Type B pancreatic cell (in vitro differentiated cells): Measurements from ENCODE around the gene ERBB2. TPM values are rescaled to one million over a fixed set of nuclear protein-coding genes. Genes with fewer than 3 reads are reported as not detected.

Experiments
- DNase-seq: peaks from one replicate; pipeline ENCODE4 v3.0.0; 2021; ENCODE audit warnings: mixed read lengths; ENCODE audit not compliant: unreplicated experiment; ENCODE audit errors: extremely low spot score
- H3K27ac Mint-ChIP-seq: 2 replicates; pipeline ENCODE4 v1.8.0; 2021; ENCODE audit warnings: mild to moderate bottlenecking, mixed read lengths
- H3K27me3 Mint-ChIP-seq: 2 replicates; pipeline ENCODE4 v1.8.0; 2021; ENCODE audit warnings: mixed read lengths
- H3K36me3 Mint-ChIP-seq: 2 replicates; pipeline ENCODE4 v1.8.0; 2021; ENCODE audit warnings: mixed read lengths
- H3K4me1 Mint-ChIP-seq: one replicate; pipeline ENCODE4 v1.8.0; 2021; ENCODE audit warnings: mixed read lengths; ENCODE audit not compliant: unreplicated experiment
- H3K4me3 Mint-ChIP-seq: 2 replicates; pipeline ENCODE4 v1.8.0; 2021; ENCODE audit warnings: mild to moderate bottlenecking, mixed read lengths
- H3K9me3 Mint-ChIP-seq: 2 replicates; pipeline ENCODE4 v1.8.0; 2021; ENCODE audit warnings: mixed read lengths
- total RNA-seq: library from RNA; stranded (reverse); gene quantifications from 2 replicates; pipeline ENCODE4 v1.2.1, GENCODE V29; 2021; ENCODE audit warnings: low replicate concordance
- TF ChIP-seq, protein P1 (sequence below): fragments of 200-600 bp; sonication (generic); conservative IDR thresholded peaks from 2 replicates; pipeline ENCODE4 v1.5.0; 2021; ENCODE audit warnings: antibody characterized with exemption, mild to moderate bottlenecking

The ERBB2 gene
- total RNA-seq, 1 donor from 2014 or later: 123 TPM

DNA sequence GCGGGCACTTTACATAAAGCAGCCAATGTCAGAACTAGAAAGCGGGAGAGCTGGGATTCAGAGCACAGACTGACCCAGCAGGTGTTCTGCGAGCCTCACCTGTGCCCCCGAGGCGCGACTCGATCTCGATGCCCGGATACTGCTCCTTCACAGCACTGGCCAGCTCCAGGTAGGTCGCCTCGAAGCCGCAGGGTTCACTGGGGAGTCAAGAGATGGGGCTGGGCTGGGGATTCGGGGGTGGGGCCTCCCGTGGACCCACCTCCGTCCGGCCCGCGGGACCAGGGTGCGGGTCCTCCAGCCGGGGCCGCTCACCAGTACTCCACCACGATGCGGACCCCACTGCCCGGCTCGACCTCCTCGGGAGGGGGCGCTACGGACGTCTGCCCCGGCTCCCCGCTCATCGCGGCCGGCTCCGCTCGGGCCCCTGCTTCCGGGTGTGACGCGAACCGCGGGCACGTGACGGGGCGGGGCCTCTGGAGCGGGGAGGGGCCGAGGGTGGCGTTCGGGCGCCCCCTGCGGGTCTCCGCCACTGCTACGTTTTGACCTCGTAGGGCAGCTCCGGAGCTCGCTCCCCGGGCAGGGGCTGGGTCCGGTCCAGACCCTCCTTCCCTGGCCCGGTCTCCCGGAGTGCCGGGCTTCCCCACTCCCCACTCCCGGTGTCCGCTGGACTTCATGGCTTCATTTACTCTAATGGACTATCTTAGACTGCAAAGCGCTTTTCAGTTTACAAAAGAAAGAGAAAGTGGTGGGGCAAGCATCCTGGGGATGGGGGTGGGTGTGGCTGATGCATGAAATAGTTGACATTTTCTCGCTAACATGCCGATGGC is 30.4 kb downstream of the ERBB2 start, which contains the start of gene MIEN1:
TSS of gene MIEN1 (minus strand) at position 438 of the 827 bp plus-strand sequence. CDS start at position 401, 37 bp downstream.
- TF ChIP-seq, protein P1, sequence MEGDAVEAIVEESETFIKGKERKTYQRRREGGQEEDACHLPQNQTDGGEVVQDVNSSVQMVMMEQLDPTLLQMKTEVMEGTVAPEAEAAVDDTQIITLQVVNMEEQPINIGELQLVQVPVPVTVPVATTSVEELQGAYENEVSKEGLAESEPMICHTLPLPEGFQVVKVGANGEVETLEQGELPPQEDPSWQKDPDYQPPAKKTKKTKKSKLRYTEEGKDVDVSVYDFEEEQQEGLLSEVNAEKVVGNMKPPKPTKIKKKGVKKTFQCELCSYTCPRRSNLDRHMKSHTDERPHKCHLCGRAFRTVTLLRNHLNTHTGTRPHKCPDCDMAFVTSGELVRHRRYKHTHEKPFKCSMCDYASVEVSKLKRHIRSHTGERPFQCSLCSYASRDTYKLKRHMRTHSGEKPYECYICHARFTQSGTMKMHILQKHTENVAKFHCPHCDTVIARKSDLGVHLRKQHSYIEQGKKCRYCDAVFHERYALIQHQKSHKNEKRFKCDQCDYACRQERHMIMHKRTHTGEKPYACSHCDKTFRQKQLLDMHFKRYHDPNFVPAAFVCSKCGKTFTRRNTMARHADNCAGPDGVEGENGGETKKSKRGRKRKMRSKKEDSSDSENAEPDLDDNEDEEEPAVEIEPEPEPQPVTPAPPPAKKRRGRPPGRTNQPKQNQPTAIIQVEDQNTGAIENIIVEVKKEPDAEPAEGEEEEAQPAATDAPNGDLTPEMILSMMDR: peak; percentile 94
- peaks cover 8% of the 10 kb centered on the region for H3K36me3 Mint-ChIP-seq

DNA sequence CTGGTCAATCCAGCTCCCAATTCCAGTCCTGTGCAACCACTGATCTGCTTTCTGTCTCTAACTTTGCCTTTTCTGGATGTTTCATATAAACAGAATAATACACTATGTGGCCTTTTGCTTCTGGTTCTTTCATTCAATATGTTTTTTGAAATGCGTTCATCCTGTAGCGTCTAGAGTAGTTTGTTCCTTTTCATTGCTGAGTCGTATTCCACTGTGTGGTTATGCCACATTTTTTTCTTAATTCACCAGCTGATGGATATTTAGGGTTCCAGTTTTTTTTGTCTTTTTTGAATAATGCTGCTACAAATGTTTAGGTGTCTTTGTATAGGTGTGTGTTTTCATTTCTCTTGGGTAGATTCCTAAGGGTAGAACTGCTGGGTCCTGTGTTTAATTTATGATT is 32.7 kb downstream of the ERBB2 start:
- TF ChIP-seq, protein P1: no peak
- H3K27ac Mint-ChIP-seq: peak overlapping the region; percentile 85
- peaks cover 12% of the 10 kb centered on the region for H3K4me1 Mint-ChIP-seq
- no peak for DNase-seq
- peaks cover 4% of the 10 kb centered on the region for H3K36me3 Mint-ChIP-seq
- no peaks in the 10 kb centered on the region for H3K9me3 Mint-ChIP-seq
- peak overlapping the region; percentile 51 for H3K4me3 Mint-ChIP-seq
- peaks cover 17% of the 10 kb centered on the region for H3K27me3 Mint-ChIP-seq

More for the DNA sequence above, 30.4 kb downstream of the ERBB2 start, which contains the start of gene MIEN1:
- Mint-ChIP-seq H3K4me3 (peak within 1 kb of the TSS; percentile 90), H3K27ac (peak within 1 kb of the TSS; percentile 97), H3K9me3 (no peaks in the 10 kb centered on the region), H3K4me1 (no peaks in the 10 kb centered on the region), H3K27me3 (no peaks in the 10 kb centered on the region)
- peak; percentile 97 for DNase-seq

DNA sequence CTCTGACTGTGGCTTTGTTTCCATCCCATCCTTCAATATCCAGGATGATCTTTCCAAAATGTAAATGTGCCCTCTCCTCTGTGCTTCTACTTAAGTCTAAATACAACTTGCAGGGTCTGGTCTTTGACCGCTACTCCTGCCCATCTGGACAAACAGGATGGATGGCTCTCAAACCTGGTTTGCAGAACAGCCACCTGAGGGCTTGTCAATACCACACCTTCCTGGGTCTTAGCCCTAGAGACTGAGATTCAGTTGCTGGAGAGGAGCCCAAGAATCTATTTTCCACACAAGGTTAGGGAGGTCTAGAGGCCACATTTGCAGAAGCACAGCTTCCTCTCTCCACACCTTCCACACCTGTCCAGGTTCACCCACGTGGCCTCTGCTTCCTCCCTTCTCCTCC is 36.0 kb downstream of the ERBB2 start:
- no peaks in the 10 kb centered on the region for H3K36me3 Mint-ChIP-seq
- no peaks in the 10 kb centered on the region for H3K9me3 Mint-ChIP-seq
- peak overlapping the region; percentile 76 for H3K4me3 Mint-ChIP-seq
- peaks cover 23% of the 10 kb centered on the region for H3K4me1 Mint-ChIP-seq
- TF ChIP-seq, protein P1: no peak
- peaks cover 38% of the 10 kb centered on the region for H3K27me3 Mint-ChIP-seq
- peak overlapping the region; percentile 85 for H3K27ac Mint-ChIP-seq
- DNase-seq: no peak

DNA sequence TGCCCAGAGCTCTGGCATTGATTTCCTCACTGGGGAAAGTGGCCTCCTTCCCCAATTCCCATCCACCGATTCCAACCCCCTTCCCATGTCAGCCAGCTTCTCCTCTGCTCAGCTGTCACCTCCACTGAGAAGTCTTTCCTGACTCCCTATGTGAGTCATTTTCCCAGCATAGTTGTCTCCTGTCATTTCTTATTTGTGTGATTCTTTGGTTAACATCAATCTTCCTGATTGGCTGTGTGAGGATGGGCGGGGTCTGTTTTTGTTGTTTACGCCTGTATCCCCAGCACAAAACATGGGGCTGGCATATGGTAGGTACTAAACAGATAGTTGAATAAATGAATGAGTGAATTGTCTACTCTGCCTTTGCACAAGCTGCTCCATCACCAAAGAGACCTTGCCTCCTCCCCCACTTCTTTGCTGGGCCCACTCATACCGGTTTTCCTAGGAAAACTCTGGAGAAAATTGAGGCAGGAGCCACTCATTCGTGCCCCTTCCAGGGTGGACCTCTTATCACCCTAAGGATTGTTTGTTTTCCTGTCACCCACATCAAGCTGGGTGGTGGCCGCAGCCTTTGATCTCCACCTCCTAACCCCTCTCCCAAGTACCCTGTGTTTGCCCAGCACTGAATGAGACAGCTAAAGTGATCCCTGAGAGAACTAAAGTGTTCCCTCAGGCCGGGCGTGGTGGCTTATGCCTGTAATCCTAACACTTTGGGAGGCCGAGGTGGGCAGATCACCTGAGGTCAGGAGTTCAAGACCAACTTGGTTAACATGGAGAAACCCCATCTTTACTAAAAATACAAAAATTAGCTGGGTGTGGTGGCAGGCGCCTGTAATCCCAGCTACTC is 36.7 kb downstream of the ERBB2 start:
- peaks cover 40% of the 10 kb centered on the region for H3K27me3 Mint-ChIP-seq
- H3K9me3 Mint-ChIP-seq: no peaks in the 10 kb centered on the region
- peaks cover 26% of the 10 kb centered on the region for H3K4me1 Mint-ChIP-seq
- TF ChIP-seq, protein P1: no peak
- no peaks in the 10 kb centered on the region for H3K36me3 Mint-ChIP-seq
- DNase-seq: no peak
- H3K27ac Mint-ChIP-seq: peak overlapping the region; percentile 85
- peak overlapping the region; percentile 76 for H3K4me3 Mint-ChIP-seq

DNA sequence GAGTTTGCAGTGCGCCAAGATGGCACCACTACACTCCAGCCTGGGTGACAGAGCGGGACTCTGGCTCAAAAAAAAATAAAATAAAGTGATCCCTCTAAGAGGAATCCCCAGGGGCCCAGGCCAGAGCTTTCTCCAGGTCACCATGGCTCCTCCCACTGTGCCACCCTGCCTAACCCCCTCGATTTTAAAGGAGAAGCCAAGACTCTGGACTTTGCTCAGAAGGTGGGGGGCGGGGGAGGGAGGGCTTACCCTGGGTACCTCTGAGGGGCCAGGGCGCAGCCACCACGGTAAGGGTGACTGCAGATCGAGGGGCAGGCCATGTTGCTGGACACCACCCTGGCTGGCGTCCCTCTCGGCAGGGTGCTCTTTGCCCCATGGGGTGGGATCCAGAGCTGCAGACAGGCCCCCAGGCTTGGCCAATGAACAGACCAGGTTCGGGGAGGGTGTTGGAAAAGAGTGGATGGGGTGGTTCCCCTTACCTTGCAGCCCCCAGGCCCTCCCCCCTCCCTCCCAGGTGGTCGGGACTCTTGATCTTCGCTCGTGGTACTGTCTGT is 37.4 kb downstream of the ERBB2 start:
- no peaks in the 10 kb centered on the region for H3K9me3 Mint-ChIP-seq
- no peak for DNase-seq
- peaks cover 40% of the 10 kb centered on the region for H3K27me3 Mint-ChIP-seq
- no peaks in the 10 kb centered on the region for H3K36me3 Mint-ChIP-seq
- peaks cover 26% of the 10 kb centered on the region for H3K4me1 Mint-ChIP-seq
- H3K4me3 Mint-ChIP-seq: peak overlapping the region; percentile 87
- TF ChIP-seq, protein P1: no peak
- H3K27ac Mint-ChIP-seq: peak overlapping the region; percentile 85
